ENCODE results near the gene USP7.

USP7 gene

GRCh38 chr16:8862309-8863130 is 101.2 kb downstream of the USP7 start:
- DNase-seq (ENCODE audit: low spot score), result no peak

DNA sequence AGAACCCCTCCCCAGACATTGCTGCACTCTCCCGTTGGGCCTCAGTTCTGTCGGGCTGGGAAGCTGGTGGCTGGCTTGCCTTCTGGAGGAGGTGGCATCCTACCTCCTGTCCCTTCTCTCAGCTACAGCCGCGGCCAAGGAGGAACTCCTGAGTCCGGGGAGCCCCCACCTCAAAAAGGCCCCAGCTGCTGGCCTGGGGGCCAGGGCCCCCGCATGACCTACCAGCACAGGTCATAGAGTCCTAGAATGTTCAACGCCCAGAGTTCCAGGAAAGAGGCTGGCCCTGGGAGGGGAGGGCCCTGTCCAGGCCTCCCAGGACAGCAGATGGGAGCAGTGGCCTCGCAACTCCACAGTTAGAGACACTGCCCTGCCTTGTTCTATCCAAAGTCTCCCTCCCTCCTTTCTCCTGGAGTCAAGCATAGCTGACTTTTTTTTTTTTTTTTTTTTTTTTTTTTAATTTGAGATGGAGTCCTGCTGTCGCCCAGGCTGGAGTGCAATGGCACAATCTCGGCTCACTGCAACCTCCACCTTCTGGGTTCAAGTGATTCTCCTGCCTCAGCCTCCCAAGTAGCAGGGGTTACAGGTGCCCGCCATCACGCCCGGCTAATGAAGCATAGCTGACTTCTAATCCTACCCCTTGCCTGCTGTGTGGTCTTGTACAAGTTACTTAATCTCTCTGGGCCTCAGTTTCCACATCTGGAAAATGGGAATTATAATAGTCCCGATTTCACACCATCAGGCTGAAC is 102.0 kb downstream of the USP7 start:
- no peak for DNase-seq (ENCODE audit: low spot score)

GRCh38 chr16:8859913-8860881 is 103.5 kb downstream of the USP7 start:
- DNase-seq (ENCODE audit: low spot score), result no peak

DNA sequence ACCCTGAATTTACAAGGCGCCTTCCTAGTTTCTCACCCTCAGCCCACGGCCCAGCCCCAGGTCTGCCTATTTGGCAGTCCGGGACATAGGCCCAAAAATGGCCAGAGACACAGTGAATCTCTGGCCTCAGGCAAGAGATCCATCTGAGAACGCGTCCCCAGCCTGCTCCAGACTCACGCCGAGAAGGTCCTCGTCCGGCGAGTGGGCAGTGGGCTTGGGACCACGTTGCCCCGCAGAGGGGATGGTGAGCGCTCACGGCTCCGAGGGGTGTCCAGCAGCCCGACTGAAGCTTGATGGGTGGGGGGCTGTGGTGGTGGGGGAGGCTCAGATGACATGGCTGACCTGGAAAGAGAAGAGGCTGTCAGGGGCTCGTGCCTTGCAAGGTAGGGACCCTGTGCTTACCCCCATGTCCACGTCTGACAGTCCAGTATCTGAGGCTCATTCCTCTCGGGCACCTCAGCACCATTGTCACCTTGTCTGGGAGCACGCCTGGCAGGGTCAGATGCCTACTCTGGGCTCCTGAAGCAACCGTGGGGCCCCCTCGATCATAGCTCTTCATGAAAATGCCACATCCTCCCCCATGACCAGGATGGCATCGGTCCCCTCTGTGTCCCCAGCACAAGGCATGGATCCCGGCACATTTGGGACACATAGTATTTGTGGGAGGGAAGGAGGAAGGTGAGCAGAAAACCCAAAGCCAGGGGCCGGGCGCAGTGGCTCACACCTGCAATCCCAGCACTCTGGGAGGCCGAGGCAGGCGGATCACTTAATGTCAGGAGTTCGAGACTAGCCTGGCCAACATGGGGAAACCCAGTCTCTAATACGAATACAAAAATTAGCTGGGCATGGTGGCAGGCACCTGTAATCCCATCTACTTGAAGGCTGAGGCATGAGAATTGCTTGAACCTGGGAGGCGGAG is 104.5 kb downstream of the USP7 start:
- no peak for DNase-seq (ENCODE audit: low spot score)

- DNase-seq (ENCODE audit: low spot score), result no peak
These were observed 107.7 kb downstream of the USP7 start for GRCh38 chr16:8855972-8856371.

DNA sequence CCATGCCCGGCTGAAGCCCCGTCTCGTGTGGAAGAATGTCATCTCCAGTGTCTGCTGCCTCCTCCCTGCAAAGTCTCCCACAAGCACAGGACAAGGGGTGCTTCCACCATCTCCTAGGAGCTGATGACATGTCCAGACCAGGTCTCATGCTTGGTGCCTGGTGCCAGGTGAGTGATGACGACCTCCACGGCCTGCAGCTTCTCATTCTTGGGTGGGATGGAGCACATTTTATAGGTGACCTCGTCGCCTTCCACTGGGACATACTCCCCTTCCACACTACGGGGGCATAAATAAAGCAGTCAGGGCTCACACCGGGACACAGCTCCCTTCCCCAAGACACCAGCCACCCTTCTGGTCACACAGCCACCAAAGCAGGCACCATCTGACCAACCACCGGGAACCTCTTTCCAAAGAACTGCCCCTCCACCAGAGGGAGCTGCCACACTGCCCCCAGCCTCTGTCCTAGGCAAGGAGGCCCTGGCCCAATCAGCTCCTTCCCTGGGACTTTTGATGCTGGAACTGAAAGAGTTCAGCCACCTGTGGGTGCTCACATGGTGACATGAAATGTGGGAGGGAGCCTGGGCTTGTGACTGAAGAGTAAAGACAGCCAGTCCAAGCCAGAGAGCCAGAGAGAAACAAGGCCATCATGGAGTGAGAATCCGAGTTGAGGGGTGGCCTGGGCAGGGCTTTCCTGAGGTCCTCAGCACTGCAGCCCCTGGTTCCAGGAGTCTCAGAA is 108.5 kb downstream of the USP7 start:
- no peak for DNase-seq (ENCODE audit: low spot score)

- no peak for DNase-seq (ENCODE audit: low spot score)
These were observed 109.3 kb downstream of the USP7 start for GRCh38 chr16:8854298-8854948.

DNA sequence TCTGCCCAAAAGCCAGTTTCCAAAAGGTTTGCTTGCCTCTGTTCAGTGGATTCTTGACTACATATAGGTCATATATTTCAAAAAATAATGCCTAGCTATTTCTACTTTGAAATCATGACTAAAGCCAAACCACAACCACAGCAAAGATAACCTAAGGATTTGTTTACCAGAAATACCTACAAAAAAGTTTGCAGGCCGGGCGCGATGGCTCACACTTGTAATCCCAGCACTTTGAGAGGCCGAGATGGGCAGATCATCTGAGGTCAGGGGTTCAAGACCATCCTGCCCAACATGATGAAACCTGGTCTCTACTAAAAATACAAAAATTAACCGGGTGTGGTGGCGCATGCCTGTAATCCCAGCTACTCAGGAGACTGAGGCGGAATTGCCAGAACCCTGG is 110.1 kb downstream of the USP7 start:
- no peak for DNase-seq (ENCODE audit: low spot score)

GRCh38 chr16:8853150-8853549 is 110.6 kb downstream of the USP7 start:
- no peak for DNase-seq (ENCODE audit: low spot score)

- no peak for DNase-seq (ENCODE audit: low spot score)
These were observed 111.2 kb downstream of the USP7 start for GRCh38 chr16:8852534-8852933.

- no peak for DNase-seq (ENCODE audit: low spot score)
These were observed 111.8 kb downstream of the USP7 start for GRCh38 chr16:8851761-8852403.

DNA sequence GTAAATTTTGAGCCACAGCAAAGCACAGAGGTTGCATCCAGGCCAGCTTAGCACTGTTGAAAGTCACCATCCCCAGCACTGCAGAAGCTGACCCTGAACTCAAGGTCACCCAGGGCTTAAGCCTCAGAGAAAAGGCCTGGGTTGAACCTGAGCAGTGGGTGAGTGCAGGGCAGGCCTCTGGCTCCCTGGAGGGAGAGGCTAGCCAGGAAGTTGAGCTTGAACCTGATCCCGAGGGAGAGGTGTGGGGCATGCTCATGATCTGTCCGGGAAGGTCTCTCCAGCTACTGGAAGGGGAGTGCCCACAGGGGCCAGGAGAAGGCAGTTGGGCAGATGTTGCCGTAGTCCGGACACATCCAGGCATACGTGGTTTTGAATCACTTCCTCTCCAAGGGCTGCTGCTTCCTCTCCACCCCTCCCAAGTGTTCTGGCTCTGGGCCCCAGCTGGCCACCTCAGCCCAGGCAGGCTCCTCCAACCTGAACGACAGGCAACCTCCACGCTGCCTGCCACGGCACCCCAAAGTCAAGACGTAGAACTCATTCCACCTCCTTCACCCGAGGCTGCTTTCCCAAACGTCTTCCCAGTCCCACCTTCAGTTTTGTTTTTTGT is 113.3 kb downstream of the USP7 start:
- no peak for DNase-seq (ENCODE audit: low spot score)

- no peak for DNase-seq (ENCODE audit: low spot score)
These were observed 114.2 kb downstream of the USP7 start for GRCh38 chr16:8849411-8850011.

- no peak for DNase-seq (ENCODE audit: low spot score)
These were observed 114.7 kb downstream of the USP7 start for GRCh38 chr16:8848939-8849391.

- DNase-seq (ENCODE audit: low spot score), result no peak
These were observed 115.3 kb downstream of the USP7 start for GRCh38 chr16:8848231-8848938.

DNA sequence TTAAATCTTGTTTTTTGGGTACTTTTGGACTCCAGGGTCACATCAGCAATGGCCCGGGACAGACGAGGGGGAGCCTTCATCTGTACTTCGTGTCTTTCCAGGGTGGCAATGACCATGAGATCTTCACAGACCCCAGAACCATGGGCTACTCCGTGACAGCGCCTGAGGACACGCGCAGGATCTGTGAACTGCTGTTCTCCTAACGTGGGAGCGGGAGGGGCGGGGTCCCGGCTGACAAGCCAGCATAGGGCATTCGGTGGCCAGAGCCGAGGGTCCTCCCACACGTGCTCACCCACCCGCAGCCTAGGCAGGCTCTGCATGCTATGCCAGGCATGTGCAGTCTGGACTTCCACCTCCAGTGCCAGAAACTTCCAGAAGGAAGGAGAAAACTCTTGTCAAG is 116.1 kb downstream of the USP7 start:
- no peak for DNase-seq (ENCODE audit: low spot score)

DNA sequence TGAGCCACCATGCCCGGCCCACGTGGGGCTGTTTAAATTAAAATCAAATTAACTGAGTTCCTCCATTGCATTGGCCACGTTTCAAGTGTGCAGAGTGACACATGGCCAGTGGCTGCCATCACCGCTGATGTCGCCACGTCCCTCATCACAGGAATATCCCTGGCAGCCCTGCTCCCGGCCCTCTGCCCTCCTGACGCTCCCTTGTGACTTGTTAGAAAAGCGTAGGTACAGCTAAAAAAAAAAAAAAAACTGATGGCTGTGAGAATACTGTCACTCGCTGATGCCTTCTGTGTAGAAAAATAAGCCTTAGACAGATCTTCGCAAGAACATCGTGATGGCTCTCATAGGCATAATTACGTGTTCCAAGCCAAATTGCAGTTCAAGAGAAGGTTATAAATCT is 116.6 kb downstream of the USP7 start:
- no peak for DNase-seq (ENCODE audit: low spot score)
